IMR-90 (cell line): Measurements from ENCODE around the gene RNF223. TPM values are rescaled to one million over a fixed set of nuclear protein-coding genes. Genes with fewer than 3 reads are reported as not detected.

Source experiments
- ATAC-seq: fragments of 200-7000 bp; cut with Tn5 transposase; 2 replicates; pipeline ENCODE4 v1.9.1; 2020; ENCODE audit warnings: low read depth, mild to moderate bottlenecking, moderate library complexity
- BruUV-seq: library from RNA; stranded (reverse); fragments of 400-500 nt; replicated peaks from 2 replicates; lab custom pipeline; 2021; lab: Mats Ljungman, UMichigan
- CTCF ChIA-PET: fragments of 300-600 bp; formaldehyde crosslinking; extraction: SDS; loops from one replicate; lab custom pipeline; 2021; ENCODE audit warnings: antibody characterized with exemption; lab: Yijun Ruan, JAX
- POLR2A ChIA-PET: fragments of 300-600 bp; sonication (Branson Sonifier 250); formaldehyde crosslinking; loops from one replicate; lab custom pipeline; 2022; ENCODE audit warnings: antibody characterized with exemption; ENCODE audit not compliant: unreplicated experiment; lab: Charles Lee
- DNase-seq: peaks from one replicate; pipeline ENCODE4 v3.0.0; 2013
- H2AFZ ChIP-seq: replicated peaks from 2 replicates; pipeline ENCODE3; 2013; ENCODE audit warnings: low read length, mild to moderate bottlenecking; ENCODE audit not compliant: poor library complexity
- H2AK5ac ChIP-seq: 2 replicates; pipeline ENCODE4 v1.6.1; 2013; ENCODE audit warnings: low read depth, low read length, inconsistent platforms
- H2AK9ac ChIP-seq: replicated peaks from 2 replicates; pipeline ENCODE3; 2013; ENCODE audit warnings: mild to moderate bottlenecking, low read depth, low read length, moderate library complexity; ENCODE audit not compliant: poor library complexity
- H2BK120ac ChIP-seq: 2 replicates; pipeline ENCODE4 v1.6.1; 2013; ENCODE audit warnings: low read depth, low read length, inconsistent platforms
- H2BK15ac ChIP-seq: 3 replicates; pipeline ENCODE4 v1.6.1; 2013; ENCODE audit warnings: low read depth, low read length, inconsistent platforms
- H2BK20ac ChIP-seq: 2 replicates; pipeline ENCODE4 v1.6.1; 2013; ENCODE audit warnings: low read depth, mild to moderate bottlenecking, inconsistent platforms, low read length, moderate library complexity
- H2BK5ac ChIP-seq: 2 replicates; pipeline ENCODE4 v1.6.1; 2013; ENCODE audit warnings: mild to moderate bottlenecking, low read depth, low read length, inconsistent platforms; ENCODE audit not compliant: poor library complexity, severe bottlenecking
- H3K14ac ChIP-seq: replicated peaks from 2 replicates; pipeline ENCODE4 v1.6.1; 2013; ENCODE audit warnings: low read depth, low read length, inconsistent platforms
- H3K18ac ChIP-seq: 2 replicates; pipeline ENCODE4 v1.6.1; 2013; ENCODE audit warnings: low read depth, low read length, control low read depth
- H3K23ac ChIP-seq: 2 replicates; pipeline ENCODE4 v1.6.1; 2013; ENCODE audit warnings: low read depth, low read length, inconsistent platforms
- H3K27ac ChIP-seq: 2 replicates; pipeline ENCODE4 v1.5.1; 2013; ENCODE audit warnings: mild to moderate bottlenecking, control low read depth, low read length; ENCODE audit not compliant: insufficient read depth
- H3K27me3 ChIP-seq: 2 replicates; pipeline ENCODE4 v1.6.1; 2013; ENCODE audit warnings: low read length; ENCODE audit not compliant: control insufficient read depth, insufficient read depth
- H3K36me3 ChIP-seq: 2 replicates; pipeline ENCODE4 v1.6.1; 2013; ENCODE audit warnings: low read length, mixed read lengths; ENCODE audit not compliant: control insufficient read depth, insufficient read depth
- H3K4ac ChIP-seq: 2 replicates; pipeline ENCODE4 v1.6.1; 2013; ENCODE audit warnings: low read depth, low read length, inconsistent platforms
- H3K4me1 ChIP-seq: 2 replicates; pipeline ENCODE4 v1.6.1; 2013; ENCODE audit warnings: low read length, mixed read lengths; ENCODE audit not compliant: control insufficient read depth, insufficient read depth
- H3K4me2 ChIP-seq: 2 replicates; pipeline ENCODE4 v1.6.1; 2013; ENCODE audit warnings: low read depth, mild to moderate bottlenecking, control low read depth, low read length, moderate library complexity
- H3K4me3 ChIP-seq: 2 replicates; pipeline ENCODE4 v1.5.1; 2013; ENCODE audit warnings: low read depth, mild to moderate bottlenecking, control low read depth, low read length, moderate library complexity; ENCODE audit not compliant: insufficient read depth
- H3K56ac ChIP-seq: 2 replicates; pipeline ENCODE4 v1.6.1; 2013; ENCODE audit warnings: low read length, inconsistent platforms; ENCODE audit not compliant: insufficient read depth; ENCODE audit errors: extremely low read depth
- H3K79me1 ChIP-seq, 2 experiments: 2 replicates each; pipeline ENCODE4 v1.6.1; 2013; ENCODE audit warnings: low read length in 2 of 2, inconsistent platforms in 1 of 2, low read depth in 1 of 2
- H3K9ac ChIP-seq: 2 replicates; pipeline ENCODE4 v1.6.1; 2013; ENCODE audit warnings: low read depth, low read length, control low read depth
- H3K9me1 ChIP-seq: 2 replicates; pipeline ENCODE4 v1.6.1; 2013; ENCODE audit warnings: low read length, inconsistent platforms; ENCODE audit not compliant: insufficient read depth
- H3K9me3 ChIP-seq: 2 replicates; pipeline ENCODE4 v1.6.1; 2013; ENCODE audit warnings: low read length; ENCODE audit not compliant: control insufficient read depth, insufficient read depth
- H4K20me1 ChIP-seq: 2 replicates; pipeline ENCODE4 v1.6.1; 2013; ENCODE audit warnings: low read length, inconsistent platforms; ENCODE audit not compliant: insufficient read depth
- H4K5ac ChIP-seq: 2 replicates; pipeline ENCODE4 v1.6.1; 2013; ENCODE audit warnings: mild to moderate bottlenecking, low read depth, low read length, control low read depth
- H4K8ac ChIP-seq, 2 experiments: 2 replicates each; pipeline ENCODE4 v1.6.1; 2013; ENCODE audit warnings: low read depth in 2 of 2, low read length in 2 of 2, control low read depth in 1 of 2, inconsistent platforms in 1 of 2
- H4K91ac ChIP-seq: 2 replicates; pipeline ENCODE4 v1.6.1; 2013; ENCODE audit warnings: low read depth, low read length, inconsistent platforms; ENCODE audit not compliant: insufficient read depth
- CEBPB ChIP-seq: IDR thresholded peaks from 2 replicates; pipeline ENCODE4 v1.6.1; 2012; ENCODE audit warnings: low read depth, low read length, improper control_type of control experiment
- CHD1 ChIP-seq: IDR thresholded peaks from 2 replicates; pipeline ENCODE4 v1.6.1; 2012; ENCODE audit warnings: low read depth, low read length, improper control_type of control experiment
- MAZ ChIP-seq: IDR thresholded peaks from 2 replicates; pipeline ENCODE4 v1.6.1; 2012; ENCODE audit warnings: low read depth, mild to moderate bottlenecking, low read length, improper control_type of control experiment, moderate library complexity, borderline replicate concordance
- MXI1 ChIP-seq: IDR thresholded peaks from 2 replicates; pipeline ENCODE4 v1.6.1; 2012; ENCODE audit warnings: low read depth, mild to moderate bottlenecking, low read length, moderate library complexity, borderline replicate concordance
- RAD21 ChIP-seq: IDR thresholded peaks from 2 replicates; pipeline ENCODE4 v1.6.1; 2012; ENCODE audit warnings: low read length, improper control_type of control experiment
- RCOR1 ChIP-seq: IDR thresholded peaks from 2 replicates; pipeline ENCODE4 v1.6.1; 2012; ENCODE audit warnings: mild to moderate bottlenecking, low read length, improper control_type of control experiment; ENCODE audit not compliant: insufficient replicate concordance
- WGBS, 2 experiments: methylation state at CpG; one replicate each; pipeline versions ENCODE4 v1.1.5 to v1.1.7; 2013; ENCODE audit warnings: missing lambda C conversion rate in 2 of 2; ENCODE audit not compliant: insufficient read length in 1 of 2; ENCODE audit errors: extremely low coverage in 2 of 2; 5-methylcytosine and 5-hydroxymethylcytosine counted together
- dilution Hi-C: fragments of 300-500 bp; cut with HindIII; formaldehyde crosslinking; loops from one replicate; pipeline ENCODE4 v1.14.3; 2018; ENCODE audit warnings: low sequenced_read_pairs; ENCODE audit not compliant: unreplicated experiment
- in situ Hi-C: fragments of 300-500 bp; cut with MboI; formaldehyde crosslinking; loops from 3 replicates; pipeline ENCODE4 v1.14.3; 2019; ENCODE audit warnings: low sequenced_read_pairs, inconsistent platforms, mixed read lengths
- intact Hi-C: fragments of 100-400 bp; cut with micrococcal nuclease; formaldehyde crosslinking; loops from 2 replicates; pipeline ENCODE4 v1.10.0; 2022
- polyA plus RNA-seq, 3 experiments: library from polyadenylated mRNA; depleted of rRNA; stranded (reverse); fragments of >200 nt; gene quantifications; 2 replicates each; pipeline ENCODE4 v1.2.3, GENCODE V29; 2012; ENCODE audit warnings: low replicate concordance in 1 of 3
- total RNA-seq: library from RNA; depleted of rRNA; stranded (reverse); fragments of >200 nt; gene quantifications from 2 replicates; pipeline ENCODE4 v1.2.3, GENCODE V29; 2012

RNF223 gene
- total and polyA plus RNA-seq, 2 of the 4 experiments (the other 2 are of a cell fraction) = not detected

GRCh38 chr1:1062348-1063163, 11.6 kb downstream of the RNF223 start (continued):
- TF ChIP-seq MXI1 (no peak), RAD21 (no peak)

GRCh38 chr1:1061682-1062345, 12.3 kb downstream of the RNF223 start:
- Histone ChIP-seq H3K23ac (no peak overlapping the region), H2BK20ac (no peak overlapping the region), H4K5ac (no peak overlapping the region), H4K20me1 (no peaks in the 10 kb centered on the region), H2BK120ac (no peak overlapping the region), H2BK15ac (no peak overlapping the region), H3K9me1 (0 out of 2 replicates have a peak, but pooled peaks cover 4% of the 10 kb centered on the region), H2AFZ (peak overlapping the region; percentile 65), H3K9ac (no peak overlapping the region), H3K4me2 (no peak overlapping the region), H3K27me3 (peaks cover 4% of the 10 kb centered on the region; the same call in 1 of the 2 replicates), H2AK9ac (peak overlapping the region; percentile 42), H3K4me1 (peaks cover 13% of the 10 kb centered on the region), H3K79me1 (0 out of 4 replicates have a peak, but pooled peaks cover 0 to 4% of the 10 kb centered on the region in 2 experiments), H4K8ac (no peak overlapping the region), H3K27ac (no peak overlapping the region; the same call in 1 of the 2 replicates), H3K9me3 (no peaks in the 10 kb centered on the region), H3K18ac (no peak overlapping the region), H3K36me3 (no peaks in the 10 kb centered on the region), H2BK5ac (no peak overlapping the region), H3K4ac (no peak overlapping the region), H4K91ac (no peak overlapping the region), H3K56ac (no peak overlapping the region), H2AK5ac (peak overlapping the region; percentile 35), H3K4me3 (no peak overlapping the region), H3K14ac (no peak overlapping the region)
- in situ Hi-C loops = no loop called here
- BruUV-seq = no TSS peak
- dilution Hi-C loops = no loop called here
- TF ChIP-seq CEBPB = no peak
- TF ChIP-seq MXI1 = no peak
- TF ChIP-seq MAZ = no peak
- TF ChIP-seq CHD1 = no peak
- TF ChIP-seq RCOR1 = no peak
- ATAC-seq = no peak
- WGBS, 2 experiments = 56% methylated on average over 5 of the region's 18 CpGs; no CpG with 5 or more reads in 1 of the 2 experiments
- intact Hi-C loops = no loop called here
- POLR2A ChIA-PET = no interaction called here
- CTCF ChIA-PET = interaction anchor here (2.3 kb wide), 1 partner anchor 77 kb away, joined by 9 read pairs; no protein-coding TSS in a partner anchor
- DNase-seq = no peak
